ENCODE measurements around the gene ADAMTS19.

ADAMTS19 gene

DNA sequence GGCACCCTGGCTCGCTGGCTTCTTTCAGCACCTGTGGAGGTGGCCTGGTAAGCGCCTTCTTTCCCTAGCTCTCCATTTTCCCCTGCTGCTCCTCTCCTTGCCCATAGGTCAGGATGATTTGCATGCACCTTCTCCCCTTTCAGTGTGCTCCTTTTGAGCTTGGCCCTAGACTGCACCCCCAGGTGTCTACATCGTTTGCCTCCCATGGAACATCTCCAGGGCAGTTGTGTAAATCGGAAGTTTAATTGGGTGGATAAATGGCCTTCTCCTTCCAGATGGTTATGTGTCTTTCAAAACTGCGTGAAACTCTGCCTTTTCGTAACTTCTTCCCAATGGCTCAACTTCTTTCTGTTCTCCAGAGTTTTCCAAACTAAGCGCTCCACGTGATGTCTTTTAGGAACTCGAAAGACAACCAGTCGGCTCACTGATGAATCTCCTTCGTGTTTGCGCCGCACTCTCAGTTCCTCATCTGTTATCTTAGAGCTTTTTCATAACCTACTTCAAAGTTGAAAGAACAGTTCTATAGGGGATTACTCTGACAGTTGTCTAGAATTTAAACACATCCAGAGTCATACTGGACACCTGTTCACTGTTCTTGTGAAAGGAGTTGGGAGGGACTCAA lies 1.7 kb downstream of the ADAMTS19 start:
- peak; percentile 6 for DNase-seq (ENCODE audit: extremely low spot score)
- ChIA-PET CTCF (interaction anchor here (1.5 to 2.0 kb wide), 2 partner anchors 17 to 265 kb away, joined by 3 to 4 read pairs; no protein-coding TSS in a partner anchor), POLR2A (no interaction called here)
- TF ChIP-seq, protein P1, sequence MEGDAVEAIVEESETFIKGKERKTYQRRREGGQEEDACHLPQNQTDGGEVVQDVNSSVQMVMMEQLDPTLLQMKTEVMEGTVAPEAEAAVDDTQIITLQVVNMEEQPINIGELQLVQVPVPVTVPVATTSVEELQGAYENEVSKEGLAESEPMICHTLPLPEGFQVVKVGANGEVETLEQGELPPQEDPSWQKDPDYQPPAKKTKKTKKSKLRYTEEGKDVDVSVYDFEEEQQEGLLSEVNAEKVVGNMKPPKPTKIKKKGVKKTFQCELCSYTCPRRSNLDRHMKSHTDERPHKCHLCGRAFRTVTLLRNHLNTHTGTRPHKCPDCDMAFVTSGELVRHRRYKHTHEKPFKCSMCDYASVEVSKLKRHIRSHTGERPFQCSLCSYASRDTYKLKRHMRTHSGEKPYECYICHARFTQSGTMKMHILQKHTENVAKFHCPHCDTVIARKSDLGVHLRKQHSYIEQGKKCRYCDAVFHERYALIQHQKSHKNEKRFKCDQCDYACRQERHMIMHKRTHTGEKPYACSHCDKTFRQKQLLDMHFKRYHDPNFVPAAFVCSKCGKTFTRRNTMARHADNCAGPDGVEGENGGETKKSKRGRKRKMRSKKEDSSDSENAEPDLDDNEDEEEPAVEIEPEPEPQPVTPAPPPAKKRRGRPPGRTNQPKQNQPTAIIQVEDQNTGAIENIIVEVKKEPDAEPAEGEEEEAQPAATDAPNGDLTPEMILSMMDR (IDR thresholded peaks at IDR 0.05; ENCODE audit: control extremely low read depth, extremely low read depth, low read depth, missing control alignments) = no peak

DNA sequence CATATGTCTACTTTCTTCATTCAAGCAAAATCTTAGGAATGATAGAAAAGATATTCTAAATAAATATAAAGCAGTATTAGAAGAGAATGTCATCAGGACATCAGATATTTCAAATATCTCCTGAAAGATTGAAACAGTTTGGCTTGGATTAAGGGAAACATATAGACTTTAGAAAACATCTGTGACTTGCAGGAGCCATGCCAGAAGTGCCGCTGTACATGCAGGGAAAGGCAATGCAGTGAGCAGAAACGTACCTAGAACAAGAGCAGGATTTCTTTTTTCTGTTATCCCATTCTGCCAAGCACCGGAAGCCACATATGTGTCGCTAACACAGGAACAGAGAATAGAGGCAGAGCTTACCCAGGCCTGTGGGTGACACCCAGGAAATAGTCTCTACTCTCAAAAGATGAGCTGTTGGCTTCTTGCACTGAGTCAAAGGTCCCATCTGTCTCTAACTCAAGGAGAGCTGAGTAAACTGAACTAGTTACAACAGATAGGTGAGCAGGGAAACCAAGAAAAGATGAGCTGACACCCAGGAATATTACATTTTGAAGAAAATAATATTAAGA lies 5.8 kb downstream of the ADAMTS19 start:
- ChIA-PET CTCF (no interaction called here), POLR2A (no interaction called here)
- TF ChIP-seq, protein P1 (IDR thresholded peaks at IDR 0.05; ENCODE audit: control extremely low read depth, extremely low read depth, low read depth, missing control alignments) = no peak
- no peak for DNase-seq (ENCODE audit: extremely low spot score)

DNA sequence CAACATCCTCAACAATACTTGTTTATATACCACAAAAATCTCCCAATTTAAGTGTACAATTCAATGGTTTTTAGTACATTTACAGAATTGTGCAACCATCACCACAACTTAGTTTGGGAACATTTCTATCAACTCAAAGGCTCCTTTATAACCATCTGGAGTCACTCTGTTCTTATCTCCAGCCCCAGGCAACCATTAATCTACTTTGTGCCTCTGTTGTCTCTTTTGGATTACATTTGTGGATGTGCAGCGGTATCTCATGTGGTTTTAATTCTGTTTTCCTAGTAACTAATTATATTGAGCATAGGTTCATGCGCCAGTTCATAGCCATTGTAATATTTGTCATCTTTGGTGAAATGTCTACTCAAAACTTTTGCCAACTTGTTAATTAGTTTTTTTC lies 14.4 kb downstream of the ADAMTS19 start:
- TF ChIP-seq, protein P1 (IDR thresholded peaks at IDR 0.05; ENCODE audit: control extremely low read depth, extremely low read depth, low read depth, missing control alignments) = no peak
- DNase-seq (ENCODE audit: extremely low spot score) = no peak
- POLR2A ChIA-PET = no interaction called here
- CTCF ChIA-PET = no interaction called here

DNA sequence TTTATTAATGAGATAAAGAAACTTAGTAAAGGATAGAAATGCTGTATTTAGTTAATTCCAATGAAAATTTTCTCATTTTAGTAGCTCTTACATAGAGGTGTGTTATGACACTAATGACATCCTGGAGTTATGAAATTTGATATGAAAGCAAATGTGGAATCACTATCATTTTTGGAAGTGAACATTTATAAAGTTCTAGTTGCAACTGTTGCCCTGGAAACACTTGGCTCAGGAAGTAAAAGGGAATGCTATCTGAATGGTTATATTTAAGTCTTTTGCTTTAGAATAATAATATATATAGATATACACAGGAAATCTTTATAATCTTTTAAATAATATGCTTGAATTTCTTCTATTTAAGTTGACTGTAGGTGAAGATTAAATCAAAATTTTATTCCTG lies 16.7 kb downstream of the ADAMTS19 start:
- TF ChIP-seq, protein P1 (IDR thresholded peaks at IDR 0.05; ENCODE audit: control extremely low read depth, extremely low read depth, low read depth, missing control alignments) = no peak
- no peak for DNase-seq (ENCODE audit: extremely low spot score)
- CTCF ChIA-PET = interaction anchor here (1.6 kb wide), 1 partner anchor 38 kb away, joined by 4 read pairs; no protein-coding TSS in a partner anchor
- POLR2A ChIA-PET = no interaction called here

DNA sequence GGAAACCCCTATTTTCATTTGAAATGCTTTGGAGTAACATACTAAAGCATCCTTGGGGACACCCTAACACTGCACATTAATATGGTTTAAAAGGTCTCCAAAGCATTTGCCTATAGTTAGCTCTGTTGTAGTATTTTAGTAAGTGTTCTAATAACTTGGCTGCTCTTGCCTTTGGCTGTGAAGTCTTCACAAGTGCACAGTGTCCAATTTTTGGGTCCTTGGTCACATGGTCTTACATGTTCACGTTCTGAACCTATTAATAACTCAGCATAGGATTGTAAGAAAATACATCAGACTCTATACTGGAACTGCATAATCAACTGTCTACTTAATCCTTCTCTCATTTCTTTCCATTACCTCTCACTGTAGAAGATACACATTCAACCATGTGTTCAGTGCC lies 17.4 kb downstream of the ADAMTS19 start:
- DNase-seq (ENCODE audit: extremely low spot score) = no peak
- CTCF ChIA-PET = interaction anchor here (1.6 kb wide), 1 partner anchor 38 kb away, joined by 4 read pairs; no protein-coding TSS in a partner anchor
- TF ChIP-seq, protein P1 (IDR thresholded peaks at IDR 0.05; ENCODE audit: control extremely low read depth, extremely low read depth, low read depth, missing control alignments) = no peak
- POLR2A ChIA-PET = no interaction called here

DNA sequence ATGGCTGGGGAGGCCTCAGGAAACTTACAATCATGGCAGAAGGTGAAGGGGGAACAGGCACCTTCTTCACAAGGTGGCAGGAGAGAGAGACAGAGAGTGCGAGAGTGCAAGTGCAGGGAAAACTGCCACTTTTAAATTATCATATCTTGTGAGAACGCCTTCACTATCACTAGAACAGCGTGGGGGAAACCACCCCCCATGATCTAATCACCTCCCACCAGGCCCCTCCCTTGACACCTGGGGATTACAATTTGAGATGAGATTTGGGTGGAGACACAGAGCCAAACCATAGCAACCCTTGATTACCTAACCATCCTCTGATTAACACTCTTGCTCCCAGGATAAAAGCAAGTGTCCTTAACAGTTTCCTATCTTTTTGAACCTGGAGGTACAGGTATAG lies 21.1 kb downstream of the ADAMTS19 start:
- TF ChIP-seq, protein P1 (IDR thresholded peaks at IDR 0.05; ENCODE audit: control extremely low read depth, extremely low read depth, low read depth, missing control alignments) = no peak
- ChIA-PET CTCF (interaction anchor here (3.0 kb wide), 1 partner anchor 25 kb away, joined by 5 read pairs; no protein-coding TSS in a partner anchor), POLR2A (no interaction called here)
- no peak for DNase-seq (ENCODE audit: extremely low spot score)

All from GM10248 (cell line).